ENCODE measurements around the gene OXTR.

- TF ChIP-seq CTCF (IDR thresholded peaks at IDR 0.05; ENCODE audit: poor library complexity, severe bottlenecking) = no peak
- no peak for TF ChIP-seq EP300 (conservative IDR thresholded peaks at IDR 0.05; ENCODE audit: poor library complexity, severe bottlenecking)
- no peak for TF ChIP-seq EZH2 (IDR thresholded peaks at IDR 0.05; ENCODE audit: borderline replicate concordance, insufficient read depth, low read length, poor library complexity, severe bottlenecking)
- no peak for TF ChIP-seq POLR2AphosphoS5 (IDR thresholded peaks at IDR 0.05)
Measured at GRCh38 chr3:8712045-8712907, 57.1 kb downstream of the OXTR start.
